Fibroblast of lung (primary cell): ENCODE data around the gene MND1. TPM values are rescaled to one million over a fixed set of nuclear protein-coding genes. Genes with fewer than 3 reads are reported as not detected.

Experiments
- DNase-seq, 2 donors: peaks; one replicate each; pipeline versions ENCODE4 v3.0.0 to v3.0.0-alpha.2; 2010; ENCODE audit warnings: low read depth in 2 of 2
- H2AFZ ChIP-seq: 2 replicates; pipeline ENCODE4 v1.5.1; 2012; ENCODE audit warnings: low read length, control low read depth, inconsistent platforms
- H3K27ac ChIP-seq: 2 replicates; pipeline ENCODE4 v1.5.1; 2011; ENCODE audit warnings: low read length, control low read depth; ENCODE audit not compliant: insufficient read depth
- H3K27me3 ChIP-seq: 2 replicates; pipeline ENCODE4 v1.5.1; 2011; ENCODE audit warnings: mild to moderate bottlenecking, low read length; ENCODE audit not compliant: control insufficient read depth, insufficient read depth
- H3K36me3 ChIP-seq: 2 replicates; pipeline ENCODE4 v1.5.1; 2011; ENCODE audit warnings: low read length; ENCODE audit not compliant: control insufficient read depth, insufficient read depth
- H3K4me1 ChIP-seq: 2 replicates; pipeline ENCODE4 v1.5.1; 2011; ENCODE audit warnings: low read length; ENCODE audit not compliant: control insufficient read depth, insufficient read depth; ENCODE audit errors: extremely low read depth
- H3K4me2 ChIP-seq: 2 replicates; pipeline ENCODE4 v1.5.1; 2011; ENCODE audit warnings: low read length, control low read depth; ENCODE audit not compliant: insufficient read depth; ENCODE audit errors: extremely low read depth
- H3K4me3 ChIP-seq, 4 experiments: fragments of 200-600 bp in 1 of 4; sonication (generic) in 1 of 4; replicated peaks in 1 of 4; 2 replicates each; pipeline ENCODE4 v1.5.1; 2011 to 2016; ENCODE audit warnings: low read length in 4 of 4, low read depth in 3 of 4, mild to moderate bottlenecking in 3 of 4, control low read depth in 2 of 4, inconsistent platforms in 1 of 4, mixed read lengths in 1 of 4; ENCODE audit not compliant: insufficient read depth in 1 of 4; ENCODE audit errors: control extremely low read depth in 1 of 4
- H3K79me2 ChIP-seq: 2 replicates; pipeline ENCODE4 v1.5.1; 2012; ENCODE audit warnings: mild to moderate bottlenecking, low read length, inconsistent platforms; ENCODE audit not compliant: control insufficient read depth, insufficient read depth
- H3K9ac ChIP-seq: 2 replicates; pipeline ENCODE4 v1.5.1; 2011; ENCODE audit warnings: mild to moderate bottlenecking, low read length, control low read depth; ENCODE audit not compliant: insufficient read depth
- H3K9me3 ChIP-seq: 2 replicates; pipeline ENCODE4 v1.5.1; 2012; ENCODE audit warnings: low read depth, low read length; ENCODE audit not compliant: control insufficient read depth, insufficient read depth
- H4K20me1 ChIP-seq: 2 replicates; pipeline ENCODE4 v1.5.1; 2011; ENCODE audit warnings: low read length; ENCODE audit not compliant: control insufficient read depth, insufficient read depth; ENCODE audit errors: extremely low read depth
- CTCF ChIP-seq, 2 donors: IDR thresholded peaks in 1 of 2; conservative IDR thresholded peaks in 1 of 2; 1 replicate in 1 of 2; 2 replicates in 1 of 2; pipeline ENCODE4 v1.5.1; 2011 to 2012; ENCODE audit warnings: low read length in 2 of 2, control low read depth in 1 of 2, inconsistent platforms in 1 of 2, low read depth in 1 of 2, mild to moderate bottlenecking in 1 of 2
- EZH2 ChIP-seq: IDR thresholded peaks from 2 replicates; pipeline ENCODE4 v1.5.1; 2012; ENCODE audit warnings: low read length, control low read depth, mild to moderate bottlenecking; ENCODE audit errors: missing control alignments
- polyA plus RNA-seq, 2 donors: library from polyadenylated mRNA; depleted of rRNA in 1 of 2; stranded (reverse) in 1 of 2; unstranded in 1 of 2; fragments of >200 nt; gene quantifications; 2 replicates each; pipeline ENCODE4 v1.2.1, GENCODE V29; 2011 to 2012; ENCODE audit warnings: missing spikeins in 1 of 2
- total RNA-seq: library from RNA; depleted of rRNA; stranded (reverse); fragments of >200 nt; gene quantifications from 2 replicates; pipeline ENCODE4 v1.2.1, GENCODE V29; 2014

Gene MND1
- total and polyA plus RNA-seq, 2 donors (not counting 1 experiment from before 2014, with no cell fraction given): 2.2 to 5.8 TPM

- Histone ChIP-seq H3K4me3 (no peak overlapping the region), H3K4me1 (no peaks in the 10 kb centered on the region), H3K9me3 (no peaks in the 10 kb centered on the region), H3K27me3 (no peaks in the 10 kb centered on the region), H3K27ac (no peak overlapping the region), H4K20me1 (no peaks in the 10 kb centered on the region), H3K36me3 (no peaks in the 10 kb centered on the region), H3K9ac (no peak overlapping the region), H2AFZ (no peak overlapping the region), H3K79me2 (peaks cover 6% of the 10 kb centered on the region), H3K4me2 (no peak overlapping the region)
- DNase-seq: peak in 1 of 2 donors; percentile 74
- TF ChIP-seq EZH2 (no peak), CTCF (conservative IDR thresholded peaks at IDR 0.05 in 1 of 2, IDR thresholded peaks at IDR 0.05 in 1 of 2; ENCODE audit: low read depth in 1 of 2, low read length in 2 of 2) (no peak)
These were observed 3.5 kb downstream of the MND1 start for GRCh38 chr4:153348006-153348405.

- peaks cover 6% of the 10 kb centered on the region for H3K79me2 ChIP-seq
- H3K9me3 ChIP-seq: no peaks in the 10 kb centered on the region
- TF ChIP-seq EZH2: no peak
- TF ChIP-seq CTCF (conservative IDR thresholded peaks at IDR 0.05 in 1 of 2, IDR thresholded peaks at IDR 0.05 in 1 of 2; ENCODE audit: low read depth in 1 of 2, low read length in 2 of 2): no peak
- DNase-seq: no peak
- H3K36me3 ChIP-seq: no peaks in the 10 kb centered on the region
- H3K27me3 ChIP-seq: no peaks in the 10 kb centered on the region
- no peak overlapping the region for H2AFZ ChIP-seq
- H3K4me3 ChIP-seq: no peak overlapping the region
- H3K4me1 ChIP-seq: no peaks in the 10 kb centered on the region
- no peak overlapping the region for H3K27ac ChIP-seq
- no peaks in the 10 kb centered on the region for H4K20me1 ChIP-seq
- no peak overlapping the region for H3K9ac ChIP-seq
- H3K4me2 ChIP-seq: no peak overlapping the region
These were observed 4.8 kb downstream of the MND1 start for GRCh38 chr4:153349206-153349805.

GRCh38 chr4:153362184-153362583, 17.7 kb downstream of the MND1 start:
- peak in 1 of 2 donors; percentile 37 for DNase-seq
- H4K20me1 ChIP-seq: no peaks in the 10 kb centered on the region

More at GRCh38 chr4:153362184-153362583, 17.7 kb downstream of the MND1 start:
- no peak overlapping the region for H3K4me2 ChIP-seq
- H3K4me3 ChIP-seq: no peak overlapping the region
- H3K9me3 ChIP-seq: no peaks in the 10 kb centered on the region
- no peak overlapping the region for H3K27ac ChIP-seq
- H3K27me3 ChIP-seq: no peaks in the 10 kb centered on the region
- H3K9ac ChIP-seq: no peak overlapping the region
- H3K79me2 ChIP-seq: no peaks in the 10 kb centered on the region
- H3K36me3 ChIP-seq: no peaks in the 10 kb centered on the region
- no peaks in the 10 kb centered on the region for H3K4me1 ChIP-seq
- TF ChIP-seq CTCF (conservative IDR thresholded peaks at IDR 0.05 in 1 of 2, IDR thresholded peaks at IDR 0.05 in 1 of 2; ENCODE audit: low read depth in 1 of 2, low read length in 2 of 2) (no peak), EZH2 (no peak)
- H2AFZ ChIP-seq: no peak overlapping the region
